GM12878 (cell line): Measurements from ENCODE around the gene CORO7. TPM values are rescaled to one million over a fixed set of nuclear protein-coding genes. Genes with fewer than 3 reads are reported as not detected.

Experiments
- ATAC-seq: fragments of 200-7000 bp; cut with Tn5 transposase; 3 replicates; pipeline ENCODE4 v1.9.1; 2020; ENCODE audit warnings: mild to moderate bottlenecking, moderate library complexity
- BruUV-seq: library from RNA; stranded (reverse); fragments of 400-500 nt; replicated peaks from 2 replicates; lab custom pipeline; 2021; lab: Mats Ljungman, UMichigan
- CTCF ChIA-PET: fragments of 300-600 bp; sonication (Branson Sonifier 250); formaldehyde crosslinking; extraction: SDS; loops from one replicate; lab custom pipeline; 2021; ENCODE audit warnings: inconsistent platforms; lab: Yijun Ruan, JAX
- POLR2A ChIA-PET: fragments of 350-600 bp; formaldehyde crosslinking; extraction: SDS; loops from one replicate; lab custom pipeline; 2021; ENCODE audit warnings: inconsistent platforms; lab: Charles Lee
- RAD21 ChIA-PET: fragments of 300-600 bp; sonication (Branson Sonifier 250); formaldehyde crosslinking; loops from one replicate; lab custom pipeline; 2023; ENCODE audit warnings: antibody characterized with exemption; ENCODE audit not compliant: unreplicated experiment; lab: Charles Lee
- SMC1A ChIA-PET: fragments of 300-600 bp; sonication (Branson Sonifier 250); formaldehyde crosslinking; loops from one replicate; lab custom pipeline; 2023; ENCODE audit not compliant: unreplicated experiment, uncharacterized antibody; lab: Charles Lee
- DNase-seq: peaks from one replicate; pipeline ENCODE4 v3.0.0-alpha.2; 2011; ENCODE audit warnings: low read depth, low spot score
- FAIRE-seq: peaks from 3 replicates; lab custom pipeline; 2011; peaks lifted over from hg19 to GRCh38; lab: Jason Lieb, UNC
- H2AFZ ChIP-seq: 2 replicates; pipeline ENCODE4 v1.6.0; 2011; ENCODE audit warnings: low read depth, low read length, control low read depth; ENCODE audit not compliant: control insufficient read depth
- H3K27ac ChIP-seq: 2 replicates; pipeline ENCODE4 v1.5.1; 2011; ENCODE audit warnings: control low read depth; ENCODE audit not compliant: control insufficient read depth, insufficient read depth
- H3K27me3 ChIP-seq, 2 experiments: replicated peaks in 1 of 2; 2 replicates each; pipeline versions ENCODE4 v1.6.0 to v1.6.1; 2011; ENCODE audit warnings: low read length in 1 of 2; ENCODE audit not compliant: control insufficient read depth in 2 of 2, insufficient read depth in 2 of 2
- H3K36me3 ChIP-seq, 2 experiments: 2 replicates each; pipeline ENCODE4 v1.5.1; 2011; ENCODE audit warnings: low read length in 1 of 2; ENCODE audit not compliant: control insufficient read depth in 2 of 2, insufficient read depth in 2 of 2
- H3K4me1 ChIP-seq: 2 replicates; pipeline ENCODE4 v1.6.1; 2011; ENCODE audit warnings: mild to moderate bottlenecking, low read length, moderate library complexity, mixed read lengths; ENCODE audit not compliant: control insufficient read depth, insufficient read depth
- H3K4me2 ChIP-seq: 2 replicates; pipeline ENCODE4 v1.6.0; 2011; ENCODE audit warnings: control low read depth; ENCODE audit not compliant: control insufficient read depth, insufficient read depth
- H3K4me3 ChIP-seq: fragments of 200-600 bp; sonication (generic); 2 replicates; pipeline ENCODE4 v1.5.1; 2016
- H3K79me2 ChIP-seq: 2 replicates; pipeline ENCODE4 v1.6.0; 2011; ENCODE audit warnings: low read length; ENCODE audit not compliant: control insufficient read depth, insufficient read depth
- H3K9ac ChIP-seq: 2 replicates; pipeline ENCODE4 v1.8.0; 2011; ENCODE audit warnings: low read length, control low read depth, mixed read lengths; ENCODE audit not compliant: control insufficient read depth, insufficient read depth
- H3K9me3 ChIP-seq: replicated peaks from 3 replicates; pipeline ENCODE4 v1.5.1; 2011; ENCODE audit warnings: mild to moderate bottlenecking, low read length; ENCODE audit not compliant: control insufficient read depth, insufficient read depth
- H4K20me1 ChIP-seq: 2 replicates; pipeline ENCODE4 v1.6.0; 2011; ENCODE audit not compliant: control insufficient read depth, insufficient read depth
- CHD2 ChIP-seq: IDR thresholded peaks from 2 replicates; pipeline ENCODE4 v1.6.1; 2011; ENCODE audit warnings: low read depth, low read length, improper control_type of control experiment, borderline replicate concordance
- POLR2AphosphoS2 ChIP-seq: IDR thresholded peaks from 2 replicates; pipeline ENCODE4 v1.6.1; 2011; ENCODE audit warnings: low read depth, mild to moderate bottlenecking, low read length, improper control_type of control experiment, moderate library complexity
- SKIL ChIP-seq: fragments of 450-650 bp; IDR thresholded peaks from 2 replicates; pipeline ENCODE4 v1.6.1; 2017; ENCODE audit warnings: mild to moderate bottlenecking, low read depth, inconsistent platforms; ENCODE audit not compliant: poor library complexity, severe bottlenecking
- TBL1XR1 ChIP-seq: IDR thresholded peaks from 2 replicates; pipeline ENCODE4 v1.6.1; 2012; ENCODE audit warnings: low read depth, low read length, improper control_type of control experiment
- WGBS: methylation state at CpG from one replicate; pipeline ENCODE4 v1.1.6; 2016; ENCODE audit warnings: low lambda C conversion rate; ENCODE audit not compliant: insufficient replicate concordance, insufficient coverage; ENCODE audit errors: missing lambda C conversion rate; 5-methylcytosine and 5-hydroxymethylcytosine counted together
- in situ Hi-C: fragments of 300-500 bp; cut with MboI; formaldehyde crosslinking; loops from 9 replicates; pipeline ENCODE4 v1.14.3; 2018; ENCODE audit warnings: mixed read lengths
- intact Hi-C: fragments of 100-400 bp; cut with micrococcal nuclease; formaldehyde crosslinking; loops from one replicate; pipeline ENCODE4 v1.14.2; 2022; ENCODE audit not compliant: unreplicated experiment
- polyA plus RNA-seq, 11 experiments: library from polyadenylated mRNA; depleted of rRNA in 4 of 11; unstranded in 6 of 11; stranded (reverse) in 5 of 11; fragments of >200 nt; fragmentation: Nextera tagmentation in 4 of 11; fragmentation: Illumina TruSeq in 1 of 11; extraction: Ambion mirVana in 4 of 11; extraction: Trizol in 1 of 11; gene quantifications; 1 replicate in 1 of 11; 2 replicates in 10 of 11; pipeline versions ENCODE4 v1.2.1 to v1.2.3, GENCODE V29; 2011 to 2016; ENCODE audit warnings: inconsistent platforms in 2 of 11, missing spikeins in 2 of 11, low read depth in 1 of 11
- total RNA-seq, 4 experiments: library from RNA; depleted of rRNA in 3 of 4; stranded (reverse); fragments of >200 nt in 3 of 4; fragmentation: Illumina TruSeq in 1 of 4; extraction: Trizol in 1 of 4; gene quantifications; 2 replicates each; pipeline versions ENCODE4 v1.2.1 to v1.2.3, GENCODE V29; 2013 to 2021

Gene CORO7
- total and polyA plus RNA-seq, 10 of the 15 experiments (the other 5 are each of a cell fraction or from before 2014, with no cell fraction given), result 0.64 to 89.2 (median 43.7) TPM

DNA sequence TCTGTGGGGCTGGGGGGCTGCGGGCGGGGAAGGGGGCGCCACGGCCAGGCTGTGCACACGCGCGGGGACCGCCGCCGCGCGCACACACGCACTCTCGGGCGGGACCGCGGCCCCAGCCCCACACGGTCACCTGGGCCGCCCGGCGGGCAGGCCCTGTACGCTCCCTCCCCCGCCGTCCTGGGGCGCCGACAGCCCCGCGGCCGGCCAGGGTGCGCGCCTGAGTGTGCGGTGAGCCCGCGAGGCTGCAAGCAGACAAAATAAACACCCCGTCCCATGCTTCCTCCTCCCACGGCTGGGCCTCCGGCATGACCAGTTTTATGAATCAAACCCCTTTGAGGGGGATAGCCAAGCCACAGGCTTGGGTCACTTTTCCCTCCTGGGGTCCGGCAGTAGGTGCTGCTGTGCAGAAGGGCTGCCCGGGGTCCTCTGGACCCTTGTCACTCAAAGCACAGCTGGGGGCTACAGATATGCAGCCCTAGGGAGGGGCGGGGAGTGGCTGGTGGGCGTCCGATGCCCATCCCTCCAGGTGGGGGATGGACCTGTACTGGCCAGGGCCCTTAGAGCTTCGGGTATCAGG lies 44.3 kb downstream of the CORO7 start:
- H3K27ac ChIP-seq, result no peak overlapping the region
- no peaks in the 10 kb centered on the region for H3K27me3 ChIP-seq
- DNase-seq (no peak), FAIRE-seq (no peak), ATAC-seq (peak; percentile 53)
- H3K9me3 ChIP-seq, result no peaks in the 10 kb centered on the region
- H2AFZ ChIP-seq, result no peak overlapping the region; the same call in 1 of the 2 replicates
- 0 out of 2 replicates have a peak overlapping the region, but pooled peaks have one; percentile 12 for H3K9ac ChIP-seq
- H3K4me2 ChIP-seq, result peak overlapping the region; percentile 82
- SMC1A ChIA-PET, result no interaction called here
- RAD21 ChIA-PET, result no interaction called here
- BruUV-seq, result no TSS peak
- 18% methylated on average over 19 of the region's 43 CpGs for WGBS
- TF ChIP-seq SKIL (no peak), TBL1XR1 (no peak), CHD2 (no peak), POLR2AphosphoS2 (no peak)
- CTCF ChIA-PET, result no interaction called here
- no peaks in the 10 kb centered on the region for H3K79me2 ChIP-seq
- peaks cover 0 to 3% of the 10 kb centered on the region in 2 experiments; a peak in 2 of 4 replicates for H3K36me3 ChIP-seq
- no peaks in the 10 kb centered on the region for H3K4me1 ChIP-seq
- peaks cover 5% of the 10 kb centered on the region for H4K20me1 ChIP-seq
- intact Hi-C loops, result no loop called here
- peak overlapping the region; percentile 22; the same call in 1 of the 2 replicates for H3K4me3 ChIP-seq
- in situ Hi-C loops, result no loop called here
- POLR2A ChIA-PET, result no interaction called here
